HuH-7 (cell line): Measurements from ENCODE around the gene CLUH.

ENCODE experiments used
- DNase-seq: peaks from one replicate; pipeline ENCODE4 v3.0.0; 2011; ENCODE audit warnings: low spot score

Gene CLUH

DNA sequence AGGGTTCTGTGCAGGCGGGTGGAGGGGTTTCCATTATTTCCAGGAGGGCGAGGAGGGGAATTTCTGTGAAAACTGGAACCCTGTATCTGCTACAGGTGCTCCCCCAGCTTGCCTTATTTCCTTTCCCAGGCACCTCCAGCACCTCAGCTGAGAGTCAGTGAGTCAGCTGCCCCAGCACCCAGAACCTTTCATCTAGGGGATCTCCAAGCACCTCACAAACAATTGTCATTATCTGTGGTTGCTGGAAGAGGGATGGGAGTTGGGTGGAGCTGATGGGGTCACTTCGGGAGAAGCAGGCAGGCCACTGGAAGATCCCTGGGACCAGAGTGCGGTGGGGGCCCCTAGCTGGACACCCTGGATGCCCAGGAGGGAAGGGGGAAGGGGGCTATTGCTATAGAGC is 10.0 kb upstream of the CLUH start:
- DNase-seq, result no peak

DNA sequence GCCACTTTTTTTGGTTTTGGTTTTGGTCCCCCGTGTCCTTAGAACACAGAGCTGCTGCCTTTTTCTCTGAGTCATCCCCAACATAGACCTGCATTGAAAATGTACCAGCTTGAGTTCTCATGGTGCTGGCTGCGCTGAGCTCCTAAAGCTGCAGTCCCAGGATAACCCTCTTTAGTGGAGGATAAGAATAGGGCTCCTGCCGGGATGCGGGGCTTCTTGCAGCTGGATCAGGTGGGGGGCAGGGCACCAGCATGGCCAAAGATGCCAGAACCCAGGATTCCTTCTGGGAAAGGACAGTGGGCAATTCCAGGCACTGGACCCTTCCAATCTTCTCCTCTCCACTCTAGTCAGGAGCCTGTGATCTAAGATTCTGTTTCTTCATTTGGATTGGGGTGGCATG is 8.3 kb upstream of the CLUH start:
- no peak for DNase-seq

DNA sequence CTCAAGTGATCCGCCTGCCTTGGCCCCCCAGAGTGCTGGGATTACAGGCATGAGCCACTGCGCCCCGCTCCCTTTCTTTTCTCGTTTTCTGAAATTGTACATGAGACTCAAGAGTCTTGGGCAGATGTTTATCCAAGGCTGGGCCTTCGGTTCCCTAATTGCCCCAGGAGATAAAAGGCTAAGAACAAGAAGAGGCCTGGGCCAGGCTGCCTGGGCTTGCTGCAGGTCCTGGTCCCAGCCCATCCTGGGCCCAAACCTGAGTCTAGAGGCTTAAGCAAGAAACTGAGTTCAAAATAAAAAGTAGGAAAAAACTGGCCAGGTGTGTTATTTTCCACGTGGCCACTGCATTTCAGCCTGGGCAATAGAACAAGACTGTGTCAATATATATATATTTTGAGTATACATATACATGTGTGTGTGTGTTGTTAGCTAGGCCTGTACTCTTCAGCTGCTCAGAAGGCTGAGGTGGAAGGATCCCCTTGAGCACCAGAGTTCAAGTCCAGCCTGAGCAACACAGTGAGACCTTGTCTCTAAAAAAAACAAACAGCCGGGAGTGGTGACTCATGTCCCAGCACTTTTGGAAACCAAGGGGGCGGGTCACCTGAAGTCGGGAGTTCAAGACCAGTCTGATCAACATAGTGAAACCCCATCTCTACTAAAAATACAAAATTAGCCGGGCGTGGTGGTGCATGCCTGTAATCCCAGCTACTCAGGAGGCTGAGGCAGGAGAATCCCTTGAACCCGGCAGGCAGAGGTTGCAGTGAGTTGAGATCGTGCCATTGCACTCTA is 6.8 kb upstream of the CLUH start:
- no peak for DNase-seq

DNA sequence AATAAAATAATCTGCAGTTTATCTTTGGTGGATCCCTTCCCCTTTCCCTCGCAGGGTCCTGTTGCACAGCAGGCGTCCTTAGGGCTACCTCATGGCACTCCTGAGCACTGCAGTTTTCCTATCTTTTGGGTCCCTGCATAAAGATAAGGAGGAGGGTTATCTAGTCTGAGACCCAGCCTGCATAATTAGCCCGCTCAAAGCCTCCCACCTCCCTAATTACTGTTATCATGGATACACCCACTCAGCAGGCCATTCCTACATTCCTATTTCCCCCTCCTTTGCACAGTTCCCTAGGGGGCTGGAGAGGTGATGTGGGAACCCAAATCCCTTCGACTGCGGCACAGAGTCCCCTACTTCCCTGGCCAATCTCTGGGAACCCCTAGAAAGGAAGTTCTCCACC is 5.1 kb upstream of the CLUH start:
- DNase-seq, result no peak

DNA sequence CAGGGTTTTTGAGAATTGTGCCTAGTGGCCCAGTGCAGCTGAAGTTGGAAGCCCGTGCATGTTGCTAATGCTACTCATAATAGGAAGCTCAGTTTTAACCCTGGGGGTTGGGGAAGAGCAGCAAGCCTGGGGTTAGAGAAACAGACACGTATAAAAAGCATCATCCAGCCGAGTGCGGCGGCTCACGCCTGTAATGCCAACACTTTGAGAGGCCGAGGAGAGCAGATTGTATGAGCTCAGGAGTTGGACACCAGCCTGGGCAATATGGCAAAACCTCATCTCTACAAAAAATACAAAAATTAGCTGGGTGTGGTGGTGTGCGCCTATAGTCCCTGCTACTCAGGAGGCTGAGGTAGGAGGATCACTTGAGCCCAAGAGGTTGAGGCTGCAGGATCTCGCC is 2.3 kb upstream of the CLUH start:
- DNase-seq, result no peak

DNA sequence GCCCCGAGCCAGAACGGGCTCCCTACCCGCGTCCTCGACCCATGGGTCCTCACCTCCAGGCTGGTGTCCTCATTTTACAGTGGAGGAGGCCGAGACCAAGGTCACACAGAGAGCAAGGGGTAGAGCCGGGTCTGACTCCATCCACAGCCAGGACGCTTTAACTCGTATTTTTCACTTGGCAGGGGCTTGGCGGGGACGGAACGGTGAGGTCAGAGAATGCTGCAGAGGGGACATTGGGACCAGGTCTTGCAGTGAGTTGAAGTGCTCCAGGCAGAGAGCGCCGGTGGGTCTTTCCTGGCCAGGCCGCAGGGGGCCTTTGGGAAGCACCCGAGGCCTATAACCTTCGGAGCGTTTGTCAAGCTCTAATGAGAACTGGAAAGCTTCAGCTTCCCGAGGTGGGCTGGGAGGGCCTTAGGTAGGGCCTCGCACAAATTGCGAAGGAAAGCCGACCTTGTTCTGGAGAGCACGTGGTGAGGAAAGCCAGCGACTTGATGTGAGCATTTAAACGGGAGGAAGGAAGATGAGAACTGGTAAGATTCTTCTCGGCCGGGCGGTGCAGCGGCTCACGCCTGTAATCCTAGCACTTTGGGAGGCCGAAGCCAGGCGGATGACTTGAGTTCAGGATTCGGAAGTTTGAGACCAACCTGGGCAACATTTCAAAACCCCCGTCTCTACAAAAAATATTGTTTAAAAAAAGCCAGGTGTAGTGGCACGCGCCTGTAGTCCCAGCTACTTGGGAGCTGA is 908 bp upstream of the CLUH start:
- DNase-seq, result no peak

DNA sequence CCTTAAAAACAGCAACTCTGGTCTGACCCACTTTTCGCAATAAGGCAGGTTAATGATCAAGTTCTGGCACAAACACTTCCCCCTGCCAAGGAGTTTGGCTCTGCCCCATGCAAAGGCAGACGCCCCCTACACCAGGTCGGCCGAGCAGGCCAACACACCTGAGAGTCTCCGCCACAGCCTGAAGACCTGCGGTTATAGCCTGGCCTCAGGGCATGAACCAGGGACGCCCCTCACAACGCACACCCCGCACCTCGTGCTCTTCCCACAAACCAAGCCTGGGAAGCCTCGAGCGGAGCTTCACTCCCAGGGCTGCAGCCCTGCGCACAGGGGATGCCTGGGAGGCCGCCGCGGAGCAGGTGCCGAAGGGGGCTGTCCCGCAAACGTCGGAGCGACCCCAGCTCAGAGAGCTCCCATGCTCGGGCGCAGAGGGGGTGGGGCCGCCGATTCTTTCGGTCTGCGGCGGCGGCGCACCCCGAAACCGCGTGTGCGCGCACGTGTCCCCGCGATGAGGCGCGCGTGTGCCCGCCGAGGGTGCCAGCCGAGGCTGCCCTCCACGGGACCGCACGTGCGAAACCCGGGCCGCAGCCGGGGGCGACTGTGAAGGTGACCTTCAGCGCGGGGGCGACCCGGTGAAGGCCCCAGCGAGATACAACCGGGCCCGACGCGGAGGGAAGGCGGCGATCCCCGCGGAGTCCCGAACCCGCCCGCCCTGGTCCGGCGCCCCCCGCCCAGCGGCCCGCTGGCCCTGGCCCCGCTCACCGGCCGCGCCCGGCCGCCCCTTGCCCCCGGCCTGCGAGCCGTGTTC is 559 bp downstream of the CLUH start:
- DNase-seq, result peak; percentile 71

DNA sequence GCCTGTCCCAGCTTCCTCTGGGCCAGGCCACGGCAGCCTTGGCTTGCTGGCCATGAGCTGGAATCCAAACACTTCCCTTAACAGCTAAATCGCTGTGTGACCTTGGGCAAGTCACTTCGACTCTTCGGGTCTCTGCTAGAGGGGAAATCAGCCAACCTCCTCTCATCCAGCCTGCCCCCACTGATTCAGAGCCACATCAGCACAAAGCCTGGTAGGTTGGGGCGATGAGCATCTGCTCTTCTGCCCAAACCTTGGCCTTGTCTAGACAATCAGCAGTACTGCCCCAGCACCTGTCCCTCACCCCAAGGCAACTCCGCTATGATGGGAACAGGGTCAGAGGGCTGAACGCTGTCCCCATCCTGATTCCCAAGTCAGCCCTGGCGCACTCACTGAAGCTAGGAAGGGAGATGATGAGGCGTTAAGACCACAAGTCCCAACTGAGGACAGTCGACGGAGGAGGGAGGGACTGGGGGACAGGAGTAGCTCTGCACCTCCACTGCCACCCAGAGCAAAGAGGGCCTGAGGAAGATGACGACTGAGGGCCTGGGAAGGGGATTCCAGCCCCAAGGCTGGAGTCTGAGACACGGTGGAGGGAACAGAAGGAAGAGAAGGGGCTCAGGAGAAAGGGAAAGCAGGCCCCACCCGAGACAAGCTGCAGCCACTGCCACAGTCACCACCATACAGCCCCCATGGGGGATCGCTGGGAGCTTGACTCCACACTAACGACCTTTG is 1.3 kb downstream of the CLUH start:
- no peak for DNase-seq

DNA sequence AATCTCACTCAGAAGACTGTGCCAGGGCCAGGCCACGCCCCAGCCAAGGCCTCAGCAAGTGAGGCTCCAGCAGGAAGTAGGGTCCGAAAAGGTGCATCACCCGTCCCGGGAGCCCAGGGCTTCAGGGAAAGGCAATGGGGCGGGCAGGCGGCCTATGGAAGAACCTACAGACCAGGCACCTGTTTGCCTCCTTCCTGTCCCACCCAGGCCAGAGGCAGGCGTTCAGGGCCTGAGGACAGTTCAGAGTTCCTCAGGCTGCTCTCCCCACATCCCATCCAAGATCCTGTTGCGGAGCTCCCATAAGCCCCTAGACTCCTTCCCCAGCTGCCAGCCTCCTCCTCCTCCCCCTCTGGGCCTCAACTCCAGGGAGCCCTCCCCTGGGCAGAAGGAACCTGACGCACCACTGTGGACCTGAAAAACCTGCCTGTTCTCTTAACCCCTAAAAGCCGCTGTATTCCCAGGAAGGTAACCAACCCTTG is 2.3 kb downstream of the CLUH start:
- no peak for DNase-seq

DNA sequence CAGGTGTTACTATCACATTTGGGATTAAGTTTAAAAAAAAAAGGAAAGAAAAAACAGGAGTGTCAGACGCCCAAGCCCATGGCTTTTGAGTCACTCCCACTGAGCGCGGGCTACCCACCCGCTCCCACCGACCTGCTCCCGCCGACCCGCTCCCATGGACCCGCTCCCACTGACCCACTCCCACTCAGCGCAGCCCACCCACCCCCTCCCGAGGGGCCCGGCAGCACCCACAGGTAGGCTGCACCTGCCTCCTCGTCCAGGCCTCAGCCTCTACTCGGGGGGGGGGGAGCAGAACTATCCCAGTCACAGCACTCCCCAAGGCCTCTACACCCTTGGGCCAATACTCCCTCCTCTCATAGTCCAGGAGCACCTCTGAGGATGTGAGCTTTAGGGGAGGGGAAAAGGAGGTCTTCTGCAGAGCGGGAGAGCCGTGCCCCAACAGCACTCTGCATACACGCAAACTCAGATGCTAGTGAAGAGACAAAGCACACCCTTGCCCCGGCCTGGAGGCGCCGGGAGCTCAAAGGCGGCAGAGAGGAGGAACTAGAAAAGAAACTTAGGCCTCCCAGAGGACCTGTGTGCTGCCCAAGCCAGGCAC is 2.9 kb downstream of the CLUH start:
- DNase-seq, result no peak

DNA sequence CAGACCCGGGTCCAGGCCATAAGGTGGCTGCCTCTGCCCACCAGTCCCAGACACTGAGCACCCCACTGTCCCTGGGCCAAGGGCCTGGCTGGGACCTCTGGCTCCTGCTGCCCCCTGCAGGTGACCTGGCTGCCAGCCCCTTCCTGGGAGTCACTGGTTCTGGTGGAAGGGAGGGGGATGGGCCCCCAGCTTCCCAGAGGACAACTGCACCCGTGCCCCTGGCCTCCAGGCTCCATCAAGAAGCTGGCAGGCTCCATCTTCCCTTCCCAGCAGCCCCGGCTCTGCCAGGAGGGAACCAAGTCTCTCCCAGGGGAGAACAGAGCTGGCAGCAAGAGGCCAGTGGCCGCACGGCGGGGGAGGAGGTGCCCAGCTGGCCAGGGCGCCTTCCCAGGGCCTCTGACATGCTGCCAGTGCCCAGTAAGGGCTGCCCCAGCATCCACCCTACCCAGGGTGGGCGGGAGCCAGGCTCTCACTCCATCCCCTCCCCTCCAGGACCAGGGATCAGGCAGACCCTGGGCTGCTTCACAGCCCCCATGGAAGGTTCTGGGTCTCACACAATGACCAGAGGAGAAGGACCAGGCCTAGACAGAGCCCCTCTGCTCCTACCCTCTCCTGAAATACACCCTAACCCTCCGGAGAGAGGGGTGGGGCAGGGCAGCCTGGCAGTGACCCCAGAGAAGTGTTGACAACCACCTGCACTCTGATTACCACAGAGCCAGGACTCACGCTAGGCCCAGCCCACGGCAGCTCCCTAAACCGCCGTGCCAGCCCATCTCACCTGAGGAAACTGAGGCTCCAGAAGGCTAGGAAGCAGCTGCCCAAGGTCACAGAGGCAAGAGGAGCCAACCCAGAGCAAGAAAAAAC is 3.6 kb downstream of the CLUH start:
- peak; percentile 79 for DNase-seq

DNA sequence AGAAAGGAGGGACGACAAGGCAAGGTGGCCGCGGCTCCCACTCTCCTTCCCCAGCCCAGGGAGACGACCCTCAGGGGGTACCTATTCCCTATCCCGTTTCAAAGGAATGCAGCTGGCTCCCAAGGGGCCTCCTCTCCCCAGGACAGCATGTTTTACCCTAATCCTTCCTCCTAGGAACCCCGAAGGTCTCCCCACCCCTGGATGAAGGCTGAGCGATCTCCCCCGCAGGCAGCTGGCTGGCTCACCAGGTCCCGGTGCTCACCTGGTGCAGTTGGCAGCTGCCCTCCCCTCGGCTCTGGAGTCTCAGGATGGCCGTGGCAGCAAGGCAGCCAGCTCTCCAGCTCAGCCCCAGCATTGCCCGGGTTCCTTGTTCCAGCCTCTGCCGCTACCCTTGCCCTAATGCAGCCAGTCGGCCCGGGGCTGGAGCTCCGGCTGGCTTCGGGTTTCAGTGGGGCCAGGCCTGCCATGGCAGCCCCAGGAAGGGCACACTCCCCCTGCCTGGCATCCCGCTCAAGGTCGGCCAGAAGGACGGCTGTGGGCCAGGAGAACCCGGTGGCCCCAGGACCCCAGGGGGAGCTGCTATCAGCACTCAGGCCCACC is 4.6 kb downstream of the CLUH start:
- DNase-seq, result no peak

DNA sequence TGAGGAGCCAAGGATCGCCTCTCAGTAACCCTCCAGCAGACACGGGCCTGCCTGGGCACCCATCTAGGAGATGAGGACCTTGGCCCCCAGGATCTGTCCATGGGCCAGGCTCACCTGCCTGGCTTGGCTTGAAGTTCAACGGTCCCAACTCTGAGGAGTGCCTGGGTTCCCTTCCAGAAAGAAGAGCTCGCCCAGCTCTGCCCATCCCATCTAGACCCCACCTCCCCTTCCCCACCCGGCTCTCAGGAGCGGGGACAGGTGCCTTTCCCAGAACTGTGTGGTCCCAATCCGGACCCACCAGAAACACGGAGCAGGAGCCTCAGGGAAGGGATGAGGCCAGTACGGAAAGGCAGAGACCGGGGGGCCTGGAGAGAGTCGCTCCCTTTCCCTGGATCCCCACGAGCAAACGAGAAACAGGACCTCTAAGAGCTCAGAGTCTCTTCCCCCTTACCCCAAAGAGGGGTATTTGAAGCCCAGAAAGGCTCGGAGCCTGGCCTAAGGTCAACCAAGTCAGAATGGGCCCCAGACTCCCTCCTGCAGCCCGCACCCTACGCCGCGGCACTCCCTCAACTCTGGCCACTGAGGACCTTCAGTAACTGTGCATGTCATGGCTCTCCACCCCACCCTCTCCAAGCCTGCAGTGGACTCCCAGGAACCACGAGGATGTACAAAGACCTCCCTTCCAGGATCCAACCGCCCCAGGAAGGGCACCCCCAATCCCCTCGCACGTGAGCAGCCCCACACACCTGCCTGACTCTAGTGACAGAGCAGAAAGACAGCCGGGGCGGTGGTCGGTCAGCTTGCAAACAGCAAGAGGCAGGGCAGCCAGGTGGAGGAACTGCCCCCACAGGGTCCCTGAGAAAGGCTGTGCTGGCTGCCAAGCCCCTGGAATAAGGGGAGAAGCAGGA is 5.4 kb downstream of the CLUH start:
- no peak for DNase-seq

DNA sequence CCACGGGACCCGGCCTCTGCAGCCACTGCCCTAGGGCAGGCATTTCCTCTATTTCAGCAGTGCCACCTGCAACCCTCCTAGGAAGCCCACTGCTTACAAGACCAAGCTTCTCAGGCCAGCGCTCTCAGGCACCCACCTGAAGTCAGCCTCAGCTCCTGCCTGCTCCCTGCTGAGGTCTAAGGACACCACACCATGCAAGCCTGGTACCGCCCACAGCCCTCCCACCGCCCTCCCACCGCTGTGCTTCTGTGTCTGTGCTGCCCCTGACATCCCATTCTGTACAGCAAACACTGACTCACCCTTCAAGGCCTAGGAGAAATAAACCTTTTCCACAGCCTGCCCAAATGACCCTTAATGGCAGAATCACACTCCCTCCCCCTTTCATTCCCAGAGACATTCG is 6.3 kb downstream of the CLUH start:
- no peak for DNase-seq

DNA sequence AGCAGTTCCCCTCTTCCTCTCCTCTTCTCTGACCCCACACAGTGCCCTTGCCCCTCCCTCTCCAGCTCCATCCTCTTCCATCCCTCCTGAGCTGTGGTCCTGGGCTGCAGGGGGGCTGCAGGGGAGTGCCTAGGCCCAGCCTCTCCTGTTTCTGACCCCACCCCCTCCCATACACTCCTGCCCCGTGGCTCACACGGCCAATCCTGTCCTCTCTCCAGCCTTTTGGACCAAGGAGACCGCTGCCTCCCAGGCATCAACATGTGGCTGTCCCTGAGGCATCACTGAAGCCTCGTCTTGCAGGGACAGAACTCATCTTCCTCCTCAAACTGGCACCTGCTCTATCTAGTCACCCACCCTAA is 6.7 kb downstream of the CLUH start:
- no peak for DNase-seq

DNA sequence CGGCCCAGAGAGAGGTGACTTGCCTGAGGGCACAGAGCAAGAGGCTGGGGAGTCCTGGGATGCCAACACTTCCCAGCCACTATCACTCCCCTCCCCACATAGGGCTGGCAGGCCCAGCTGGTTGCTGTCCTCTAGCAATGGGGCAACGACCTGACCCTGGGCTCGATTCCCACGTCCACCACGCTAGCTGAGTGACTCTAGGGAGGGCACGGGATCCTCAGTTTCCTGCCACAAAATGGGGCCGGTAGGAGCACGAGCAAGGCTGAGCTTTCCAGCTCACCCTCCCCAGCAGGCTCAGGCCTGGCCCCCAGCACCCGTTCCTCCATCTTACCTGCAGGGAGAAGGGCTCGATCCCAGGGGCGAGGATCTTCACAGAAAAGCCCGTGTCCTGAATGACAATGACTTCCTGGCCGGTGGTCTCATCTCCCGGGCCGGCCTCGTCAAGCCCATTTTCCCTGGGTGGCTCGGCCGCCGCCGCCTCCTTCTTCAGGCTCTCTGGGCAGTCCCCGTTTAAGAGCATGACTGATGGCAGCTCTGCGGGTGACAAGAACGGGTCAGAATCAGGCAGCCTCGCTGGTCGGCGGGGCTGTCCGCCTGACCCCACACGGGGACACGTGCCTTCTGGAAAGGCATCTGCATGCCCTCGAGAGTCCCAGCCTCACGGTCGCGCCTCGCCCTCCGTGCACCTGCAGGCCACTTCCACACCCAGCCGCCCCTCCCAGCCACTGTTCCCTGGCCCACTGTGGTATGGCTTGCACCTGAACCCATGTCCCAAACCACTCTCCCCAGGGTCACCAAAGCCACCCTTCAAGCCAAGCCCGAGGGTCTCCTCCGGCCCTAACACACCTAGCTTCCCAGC is 7.3 kb downstream of the CLUH start:
- DNase-seq, result no peak

DNA sequence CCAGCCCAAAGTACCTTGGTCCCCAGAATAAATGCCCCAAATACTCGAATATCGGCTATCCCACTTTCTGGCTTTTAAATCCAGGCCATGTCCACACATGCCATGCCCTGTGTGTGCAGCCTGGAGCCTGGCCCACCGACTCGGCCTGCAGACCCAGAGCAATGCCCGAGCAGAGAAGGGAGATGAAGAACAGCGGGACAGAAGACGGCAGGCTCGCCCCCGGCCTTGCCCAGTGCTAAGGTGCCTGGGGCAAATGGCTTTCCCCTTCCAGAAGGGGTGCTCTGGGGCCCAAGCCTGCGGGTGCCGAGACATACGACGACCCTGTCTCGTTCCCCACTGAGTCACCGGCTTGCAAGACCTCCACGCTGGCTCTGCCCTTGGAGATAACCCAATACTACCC is 8.0 kb downstream of the CLUH start:
- no peak for DNase-seq

DNA sequence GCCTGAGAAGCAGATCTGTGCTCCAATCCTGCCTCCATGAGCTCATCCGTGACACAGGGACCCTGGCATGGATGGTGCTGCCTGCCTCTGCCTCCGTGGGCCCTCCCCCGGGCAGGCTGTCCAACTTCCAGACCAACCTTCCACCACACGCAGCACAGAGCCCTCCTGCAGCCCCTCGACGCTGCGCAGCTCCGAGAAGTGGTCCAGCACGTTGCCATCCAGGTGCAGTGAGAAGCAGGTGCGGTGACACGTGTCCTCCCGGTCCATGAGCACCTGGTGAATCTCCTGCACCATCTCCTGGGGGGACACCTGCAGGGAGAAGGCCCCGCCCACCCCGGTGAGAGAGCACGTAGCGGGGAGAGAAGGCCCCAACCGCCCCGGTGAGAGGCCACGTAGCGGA is 8.4 kb downstream of the CLUH start:
- no peak for DNase-seq
